ENCODE data around the gene PPP2R2C. TPM values are rescaled to one million over a fixed set of nuclear protein-coding genes. Genes with fewer than 3 reads are reported as not detected.

Gene PPP2R2C
- total and polyA plus RNA-seq, 2 experiments from 2014 or later = 1.3 to 9.2 TPM

DNA sequence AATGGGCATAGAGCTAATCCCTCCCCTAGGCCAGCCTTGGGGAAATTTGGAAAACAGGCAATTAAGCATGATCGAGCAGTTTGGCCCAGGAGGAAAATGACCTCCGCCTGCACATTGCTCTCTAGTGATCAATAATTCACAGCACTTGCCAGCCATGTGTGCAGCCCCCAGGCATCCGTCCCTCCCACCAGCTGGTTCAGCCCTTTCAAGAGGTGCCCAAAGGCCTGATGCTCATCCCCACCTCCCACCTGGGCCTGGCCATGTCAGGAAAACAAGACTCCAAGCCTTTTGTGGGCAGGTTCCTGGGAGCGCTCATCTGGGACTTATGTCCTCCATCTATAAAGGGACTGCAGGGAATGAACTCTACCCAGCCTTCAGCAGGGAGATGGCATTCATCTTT lies 17.5 kb upstream of the PPP2R2C start:
- no peak for DNase-seq (ENCODE audit: low spot score)
- Histone ChIP-seq H3K4me2 (no peak overlapping the region), H3K79me2 (replicated peaks; ENCODE audit: insufficient read depth) (no peaks in the 10 kb centered on the region), H2AFZ (no peak overlapping the region), H3K4me1 (ENCODE audit: insufficient read depth) (no peaks in the 10 kb centered on the region; the same call in 1 of the 2 replicates), H3F3A (replicated peaks; ENCODE audit: low read depth) (no peaks in the 10 kb centered on the region), H3K4me3 (no peak overlapping the region), H3K27me3 (ENCODE audit: insufficient read depth) (no peaks in the 10 kb centered on the region), H3K36me3 (ENCODE audit: insufficient read depth) (no peaks in the 10 kb centered on the region), H3K9me2 (ENCODE audit: insufficient read depth) (0 out of 2 replicates have a peak, but pooled peaks cover 6% of the 10 kb centered on the region), H4K20me1 (replicated peaks; ENCODE audit: insufficient read depth) (no peaks in the 10 kb centered on the region), H3K27ac (ENCODE audit: low read depth) (no peak overlapping the region)
- TF ChIP-seq POLR2AphosphoS5 (IDR thresholded peaks at IDR 0.05; ENCODE audit: low read depth) (no peak), ZNF331 (CRISPR knock-in tag; IDR thresholded peaks at IDR 0.05; ENCODE audit: low read depth) (no peak), JUNB (IDR thresholded peaks at IDR 0.05; ENCODE audit: unreplicated experiment) (no peak), NANOG (IDR thresholded peaks at IDR 0.05; ENCODE audit: borderline replicate concordance) (no peak), ZNF114 (CRISPR knock-in tag; IDR thresholded peaks at IDR 0.05) (no peak), CREB1 (CRISPR knock-in tag; IDR thresholded peaks at IDR 0.05; ENCODE audit: low read depth) (no peak)
- TF ChIP-seq, protein P1, sequence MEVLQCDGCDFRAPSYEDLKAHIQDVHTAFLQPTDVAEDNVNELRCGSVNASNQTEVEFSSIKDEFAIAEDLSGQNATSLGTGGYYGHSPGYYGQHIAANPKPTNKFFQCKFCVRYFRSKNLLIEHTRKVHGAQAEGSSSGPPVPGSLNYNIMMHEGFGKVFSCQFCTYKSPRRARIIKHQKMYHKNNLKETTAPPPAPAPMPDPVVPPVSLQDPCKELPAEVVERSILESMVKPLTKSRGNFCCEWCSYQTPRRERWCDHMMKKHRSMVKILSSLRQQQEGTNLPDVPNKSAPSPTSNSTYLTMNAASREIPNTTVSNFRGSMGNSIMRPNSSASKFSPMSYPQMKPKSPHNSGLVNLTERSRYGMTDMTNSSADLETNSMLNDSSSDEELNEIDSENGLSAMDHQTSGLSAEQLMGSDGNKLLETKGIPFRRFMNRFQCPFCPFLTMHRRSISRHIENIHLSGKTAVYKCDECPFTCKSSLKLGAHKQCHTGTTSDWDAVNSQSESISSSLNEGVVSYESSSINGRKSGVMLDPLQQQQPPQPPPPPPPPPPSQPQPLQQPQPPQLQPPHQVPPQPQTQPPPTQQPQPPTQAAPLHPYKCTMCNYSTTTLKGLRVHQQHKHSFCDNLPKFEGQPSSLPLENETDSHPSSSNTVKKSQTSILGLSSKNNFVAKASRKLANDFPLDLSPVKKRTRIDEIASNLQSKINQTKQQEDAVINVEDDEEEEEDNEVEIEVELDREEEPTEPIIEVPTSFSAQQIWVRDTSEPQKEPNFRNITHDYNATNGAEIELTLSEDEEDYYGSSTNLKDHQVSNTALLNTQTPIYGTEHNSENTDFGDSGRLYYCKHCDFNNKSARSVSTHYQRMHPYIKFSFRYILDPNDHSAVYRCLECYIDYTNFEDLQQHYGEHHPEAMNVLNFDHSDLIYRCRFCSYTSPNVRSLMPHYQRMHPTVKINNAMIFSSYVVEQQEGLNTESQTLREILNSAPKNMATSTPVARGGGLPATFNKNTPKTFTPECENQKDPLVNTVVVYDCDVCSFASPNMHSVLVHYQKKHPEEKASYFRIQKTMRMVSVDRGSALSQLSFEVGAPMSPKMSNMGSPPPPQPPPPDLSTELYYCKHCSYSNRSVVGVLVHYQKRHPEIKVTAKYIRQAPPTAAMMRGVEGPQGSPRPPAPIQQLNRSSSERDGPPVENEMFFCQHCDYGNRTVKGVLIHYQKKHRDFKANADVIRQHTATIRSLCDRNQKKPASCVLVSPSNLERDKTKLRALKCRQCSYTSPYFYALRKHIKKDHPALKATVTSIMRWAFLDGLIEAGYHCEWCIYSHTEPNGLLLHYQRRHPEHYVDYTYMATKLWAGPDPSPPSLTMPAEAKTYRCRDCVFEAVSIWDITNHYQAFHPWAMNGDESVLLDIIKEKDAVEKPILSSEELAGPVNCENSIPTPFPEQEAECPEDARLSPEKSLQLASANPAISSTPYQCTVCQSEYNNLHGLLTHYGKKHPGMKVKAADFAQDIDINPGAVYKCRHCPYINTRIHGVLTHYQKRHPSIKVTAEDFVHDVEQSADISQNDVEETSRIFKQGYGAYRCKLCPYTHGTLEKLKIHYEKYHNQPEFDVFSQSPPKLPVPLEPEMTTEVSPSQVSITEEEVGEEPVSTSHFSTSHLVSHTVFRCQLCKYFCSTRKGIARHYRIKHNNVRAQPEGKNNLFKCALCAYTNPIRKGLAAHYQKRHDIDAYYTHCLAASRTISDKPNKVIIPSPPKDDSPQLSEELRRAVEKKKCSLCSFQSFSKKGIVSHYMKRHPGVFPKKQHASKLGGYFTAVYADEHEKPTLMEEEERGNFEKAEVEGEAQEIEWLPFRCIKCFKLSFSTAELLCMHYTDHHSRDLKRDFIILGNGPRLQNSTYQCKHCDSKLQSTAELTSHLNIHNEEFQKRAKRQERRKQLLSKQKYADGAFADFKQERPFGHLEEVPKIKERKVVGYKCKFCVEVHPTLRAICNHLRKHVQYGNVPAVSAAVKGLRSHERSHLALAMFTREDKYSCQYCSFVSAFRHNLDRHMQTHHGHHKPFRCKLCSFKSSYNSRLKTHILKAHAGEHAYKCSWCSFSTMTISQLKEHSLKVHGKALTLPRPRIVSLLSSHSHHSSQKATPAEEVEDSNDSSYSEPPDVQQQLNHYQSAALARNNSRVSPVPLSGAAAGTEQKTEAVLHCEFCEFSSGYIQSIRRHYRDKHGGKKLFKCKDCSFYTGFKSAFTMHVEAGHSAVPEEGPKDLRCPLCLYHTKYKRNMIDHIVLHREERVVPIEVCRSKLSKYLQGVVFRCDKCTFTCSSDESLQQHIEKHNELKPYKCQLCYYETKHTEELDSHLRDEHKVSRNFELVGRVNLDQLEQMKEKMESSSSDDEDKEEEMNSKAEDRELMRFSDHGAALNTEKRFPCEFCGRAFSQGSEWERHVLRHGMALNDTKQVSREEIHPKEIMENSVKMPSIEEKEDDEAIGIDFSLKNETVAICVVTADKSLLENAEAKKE (CRISPR knock-in tag; IDR thresholded peaks at IDR 0.05) = no peak
- H3K4me1 Mint-ChIP-seq = peaks cover 16% of the 10 kb centered on the region
- H3K27ac Mint-ChIP-seq = no peak overlapping the region
- H3K4me3 Mint-ChIP-seq = no peak overlapping the region
- peaks cover 7% of the 10 kb centered on the region; the same call in 2 of the 3 replicates for H3K9me3 Mint-ChIP-seq
- no peaks in the 10 kb centered on the region for H3K36me3 Mint-ChIP-seq (ENCODE audit: low read depth)
- ATAC-seq = no peak
- H3K27me3 Mint-ChIP-seq (ENCODE audit: insufficient read depth, low read depth, poor library complexity) = peaks cover 5% of the 10 kb centered on the region

DNA sequence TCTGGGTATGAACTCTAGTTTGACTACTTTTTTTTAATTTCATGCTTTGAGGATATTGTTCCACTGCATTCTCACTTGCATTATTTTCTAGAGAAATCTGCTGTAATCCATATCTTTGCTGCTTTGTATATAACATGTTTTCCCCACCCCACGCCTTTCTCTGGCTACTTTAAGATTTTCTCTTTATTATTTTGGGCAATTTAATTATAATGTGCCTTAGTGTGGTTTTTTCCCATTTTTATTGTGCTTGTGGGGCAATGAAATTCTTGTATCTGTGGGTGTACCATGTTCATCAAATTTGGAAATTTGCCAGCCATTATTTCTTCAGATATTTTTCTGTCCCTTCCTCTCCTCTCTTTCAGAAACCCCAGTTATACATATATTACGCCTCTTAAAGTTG lies 15.1 kb upstream of the PPP2R2C start:
- Mint-ChIP-seq H3K27me3 (ENCODE audit: insufficient read depth, low read depth, poor library complexity) (peaks cover 3% of the 10 kb centered on the region), H3K4me3 (no peak overlapping the region), H3K36me3 (ENCODE audit: low read depth) (no peaks in the 10 kb centered on the region), H3K4me1 (no peaks in the 10 kb centered on the region), H3K27ac (no peak overlapping the region), H3K9me3 (peaks cover 7% of the 10 kb centered on the region; the same call in 2 of the 3 replicates)
- Histone ChIP-seq H3K79me2 (replicated peaks; ENCODE audit: insufficient read depth) (no peaks in the 10 kb centered on the region), H2AFZ (no peak overlapping the region), H3K4me2 (no peak overlapping the region), H3F3A (replicated peaks; ENCODE audit: low read depth) (no peaks in the 10 kb centered on the region), H4K20me1 (replicated peaks; ENCODE audit: insufficient read depth) (no peaks in the 10 kb centered on the region), H3K36me3 (ENCODE audit: insufficient read depth) (no peaks in the 10 kb centered on the region), H3K9me2 (ENCODE audit: insufficient read depth) (0 out of 2 replicates have a peak, but pooled peaks cover 6% of the 10 kb centered on the region), H3K27ac (ENCODE audit: low read depth) (no peak overlapping the region), H3K4me3 (no peak overlapping the region), H3K4me1 (ENCODE audit: insufficient read depth) (no peaks in the 10 kb centered on the region), H3K27me3 (ENCODE audit: insufficient read depth) (no peaks in the 10 kb centered on the region)
- ATAC-seq (no peak), DNase-seq (ENCODE audit: low spot score) (no peak)
- TF ChIP-seq CTCF (conservative IDR thresholded peaks at IDR 0.05; ENCODE audit: low read depth in 2 of 2) (no peak), STAT1 (IDR thresholded peaks at IDR 0.05; ENCODE audit: unreplicated experiment) (no peak), EZH2phosphoT487 (IDR thresholded peaks at IDR 0.05; ENCODE audit: unreplicated experiment) (no peak), CREB1 (CRISPR knock-in tag; IDR thresholded peaks at IDR 0.05; ENCODE audit: low read depth) (no peak), JUNB (IDR thresholded peaks at IDR 0.05; ENCODE audit: unreplicated experiment) (no peak)
- TF ChIP-seq, protein P2, sequence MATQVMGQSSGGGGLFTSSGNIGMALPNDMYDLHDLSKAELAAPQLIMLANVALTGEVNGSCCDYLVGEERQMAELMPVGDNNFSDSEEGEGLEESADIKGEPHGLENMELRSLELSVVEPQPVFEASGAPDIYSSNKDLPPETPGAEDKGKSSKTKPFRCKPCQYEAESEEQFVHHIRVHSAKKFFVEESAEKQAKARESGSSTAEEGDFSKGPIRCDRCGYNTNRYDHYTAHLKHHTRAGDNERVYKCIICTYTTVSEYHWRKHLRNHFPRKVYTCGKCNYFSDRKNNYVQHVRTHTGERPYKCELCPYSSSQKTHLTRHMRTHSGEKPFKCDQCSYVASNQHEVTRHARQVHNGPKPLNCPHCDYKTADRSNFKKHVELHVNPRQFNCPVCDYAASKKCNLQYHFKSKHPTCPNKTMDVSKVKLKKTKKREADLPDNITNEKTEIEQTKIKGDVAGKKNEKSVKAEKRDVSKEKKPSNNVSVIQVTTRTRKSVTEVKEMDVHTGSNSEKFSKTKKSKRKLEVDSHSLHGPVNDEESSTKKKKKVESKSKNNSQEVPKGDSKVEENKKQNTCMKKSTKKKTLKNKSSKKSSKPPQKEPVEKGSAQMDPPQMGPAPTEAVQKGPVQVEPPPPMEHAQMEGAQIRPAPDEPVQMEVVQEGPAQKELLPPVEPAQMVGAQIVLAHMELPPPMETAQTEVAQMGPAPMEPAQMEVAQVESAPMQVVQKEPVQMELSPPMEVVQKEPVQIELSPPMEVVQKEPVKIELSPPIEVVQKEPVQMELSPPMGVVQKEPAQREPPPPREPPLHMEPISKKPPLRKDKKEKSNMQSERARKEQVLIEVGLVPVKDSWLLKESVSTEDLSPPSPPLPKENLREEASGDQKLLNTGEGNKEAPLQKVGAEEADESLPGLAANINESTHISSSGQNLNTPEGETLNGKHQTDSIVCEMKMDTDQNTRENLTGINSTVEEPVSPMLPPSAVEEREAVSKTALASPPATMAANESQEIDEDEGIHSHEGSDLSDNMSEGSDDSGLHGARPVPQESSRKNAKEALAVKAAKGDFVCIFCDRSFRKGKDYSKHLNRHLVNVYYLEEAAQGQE (IDR thresholded peaks at IDR 0.05; ENCODE audit: unreplicated experiment) = no peak

Data from GM23338 (cell line).